Measurements from ENCODE around the gene NOTCH1.

Gene NOTCH1

DNA sequence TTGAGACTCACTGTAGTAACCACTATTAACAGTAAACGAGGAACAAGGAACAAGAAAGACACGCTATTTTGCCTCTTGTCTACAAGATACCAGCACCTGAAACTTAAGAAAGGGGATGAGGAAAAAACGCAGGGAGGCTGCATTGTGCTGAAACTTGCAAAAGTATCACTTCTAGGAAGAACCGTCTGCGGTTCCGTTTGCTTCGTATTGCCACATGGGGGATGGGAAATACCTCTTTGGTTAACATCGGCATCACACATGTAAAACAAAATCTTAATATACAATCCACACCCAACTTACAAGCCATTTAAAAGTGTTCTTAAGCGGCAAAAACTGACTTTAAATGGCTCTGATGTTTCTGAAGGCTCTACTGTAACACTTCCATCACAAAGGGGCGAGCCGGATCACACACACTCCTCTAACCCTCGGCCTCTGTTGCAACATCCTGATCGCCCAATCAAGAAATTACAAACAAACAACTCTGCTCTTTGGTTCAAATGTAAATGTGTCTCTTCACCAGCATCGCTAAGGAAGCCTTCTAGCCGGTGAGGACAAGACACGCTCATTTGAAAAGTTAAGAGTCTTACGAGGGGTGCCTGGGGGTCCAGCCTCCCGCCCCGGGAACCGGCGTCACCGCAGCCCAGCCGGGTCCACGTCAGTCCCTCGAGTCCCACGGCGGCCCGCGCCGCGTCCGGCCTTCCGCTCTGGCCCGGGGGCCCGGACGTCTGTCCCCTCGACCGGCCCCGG is 63.6 kb downstream of the NOTCH1 start:
- DNase-seq: no peak

GRCh38 chr9:136481558-136481957 is 64.3 kb downstream of the NOTCH1 start:
- DNase-seq: no peak

DNA sequence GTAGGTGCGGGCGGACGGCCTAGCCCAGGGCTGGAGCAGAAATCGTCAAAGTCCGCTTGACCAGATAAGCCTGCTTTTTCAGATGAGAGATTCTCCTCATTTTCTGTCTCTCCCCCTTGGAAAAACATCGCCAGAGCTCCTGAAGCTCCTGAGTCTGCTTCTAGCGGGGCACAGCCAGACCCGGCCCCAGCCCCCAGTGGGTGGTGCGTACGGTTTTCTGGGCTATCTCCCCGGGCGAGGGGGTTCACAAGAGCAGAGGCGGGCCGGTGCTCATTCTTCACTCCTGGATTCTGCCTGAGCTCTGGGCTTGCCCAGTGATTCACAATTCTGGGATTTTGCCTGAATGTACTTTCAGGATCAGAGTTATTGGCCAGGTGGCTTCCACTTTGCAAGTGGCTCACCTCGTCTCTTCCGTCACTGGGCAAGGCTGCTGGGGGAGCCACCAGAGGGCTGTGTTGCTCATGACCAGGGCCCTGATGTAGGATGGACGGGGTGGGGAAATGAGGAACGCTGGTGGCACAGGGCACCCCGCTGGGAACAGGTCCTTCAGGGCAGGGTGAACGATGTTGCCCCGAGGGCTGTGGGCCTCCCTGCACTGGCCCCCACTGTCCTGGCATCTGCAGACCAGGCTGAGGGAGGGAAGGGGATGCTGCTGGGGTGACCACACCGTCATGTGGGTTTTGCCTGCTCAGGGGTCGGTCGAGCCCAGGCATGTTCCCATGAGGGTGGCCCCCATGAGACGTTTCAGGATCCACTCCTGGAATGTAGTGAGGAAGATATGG is 69.3 kb downstream of the NOTCH1 start:
- DNase-seq: no peak

GRCh38 chr9:136474974-136475865 is 70.6 kb downstream of the NOTCH1 start:
- DNase-seq: no peak

GRCh38 chr9:136474021-136474640 is 71.7 kb downstream of the NOTCH1 start:
- DNase-seq: no peak

GRCh38 chr9:136473354-136473721 is 72.5 kb downstream of the NOTCH1 start:
- no peak for DNase-seq

GRCh38 chr9:136472640-136473353 is 73.1 kb downstream of the NOTCH1 start:
- DNase-seq: no peak

- DNase-seq: no peak
Observed at GRCh38 chr9:136471802-136472487, 73.9 kb downstream of the NOTCH1 start.

DNA sequence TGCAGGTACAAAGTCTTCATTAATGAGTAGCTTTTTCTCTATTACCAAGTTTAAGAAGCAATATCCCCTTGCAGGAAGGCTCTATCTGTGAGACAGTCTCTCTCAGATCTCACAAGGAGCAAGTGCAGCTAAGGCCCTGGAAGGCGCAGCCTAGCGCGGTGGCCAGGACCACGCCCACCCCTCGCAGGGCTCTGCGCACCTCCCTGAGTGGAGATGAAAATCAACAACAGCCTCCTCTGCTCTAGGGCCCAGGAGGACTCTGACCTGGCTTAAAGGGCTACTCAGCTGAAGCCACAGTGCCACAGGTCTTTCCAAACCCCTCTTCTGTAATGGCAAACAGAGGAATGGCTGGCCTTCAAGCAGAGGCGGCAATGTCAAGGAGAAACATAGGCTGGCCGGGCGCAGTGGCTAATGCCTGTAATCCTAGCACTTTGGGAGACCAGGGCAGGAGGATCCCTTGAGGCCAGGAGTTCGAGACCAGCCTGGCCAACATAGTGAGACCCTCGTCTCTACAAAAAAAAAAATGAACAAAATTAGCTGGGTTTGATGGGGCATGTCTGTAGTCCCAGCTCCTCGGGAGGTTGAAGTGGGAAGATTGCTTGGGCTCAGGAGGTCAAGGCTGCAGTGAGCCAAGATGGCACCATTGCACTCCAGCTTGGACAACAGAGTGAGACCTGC is 74.9 kb downstream of the NOTCH1 start:
- no peak for DNase-seq

- DNase-seq: no peak
Observed at GRCh38 chr9:136470356-136470755, 75.5 kb downstream of the NOTCH1 start.

DNA sequence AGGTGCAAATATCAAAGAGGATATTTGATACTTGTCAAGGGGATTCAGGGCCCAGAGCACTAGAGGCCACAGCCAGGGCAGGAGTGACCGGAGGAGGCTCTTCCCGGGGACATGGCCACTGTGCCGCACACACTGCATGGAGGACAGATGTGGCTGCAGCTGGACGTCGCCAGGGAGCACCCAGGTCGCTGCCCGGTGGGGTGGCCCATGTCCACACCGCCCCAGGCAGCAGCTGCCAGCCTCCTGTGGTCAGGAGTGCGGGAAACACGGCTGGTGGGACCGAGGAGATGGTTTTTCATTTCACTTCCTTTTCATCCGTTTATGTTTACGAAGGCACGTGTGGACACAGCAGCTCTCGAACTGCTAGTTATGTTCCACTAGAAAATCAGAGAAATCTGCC is 78.1 kb downstream of the NOTCH1 start:
- no peak for DNase-seq

- DNase-seq: no peak
Observed at GRCh38 chr9:136466155-136466541, 79.7 kb downstream of the NOTCH1 start.

DNA sequence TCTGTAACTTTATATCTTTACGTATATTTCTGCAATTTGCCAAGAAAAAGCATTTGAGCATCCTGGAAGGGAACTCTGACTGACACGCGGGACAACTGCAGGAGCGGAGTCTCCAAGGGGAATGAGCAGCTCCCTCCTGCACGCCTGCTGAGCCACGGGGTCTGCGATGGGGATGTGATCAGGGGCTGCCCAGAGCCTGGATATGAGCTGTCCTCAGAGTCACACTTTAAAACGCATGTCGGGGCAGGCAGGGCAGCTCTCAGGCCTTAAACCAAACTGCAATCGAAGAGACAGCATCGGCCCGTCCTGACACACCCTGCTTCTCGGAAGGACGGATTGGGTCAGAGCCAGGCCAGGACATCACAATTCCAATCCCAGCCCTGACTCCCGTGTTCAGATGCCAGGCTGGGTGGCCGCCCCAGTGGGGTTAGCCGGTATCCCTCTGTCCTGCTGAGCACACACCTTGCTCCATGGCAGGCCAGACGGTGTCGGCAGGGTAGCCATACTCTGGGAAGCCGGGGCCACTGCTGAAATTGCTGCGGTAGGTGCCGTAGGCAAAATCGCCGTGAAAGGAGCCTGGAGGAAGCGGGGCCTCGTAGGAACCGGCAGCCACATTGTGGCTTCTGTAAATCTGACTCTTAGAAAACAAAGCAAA is 80.2 kb downstream of the NOTCH1 start:
- DNase-seq: no peak

DNA sequence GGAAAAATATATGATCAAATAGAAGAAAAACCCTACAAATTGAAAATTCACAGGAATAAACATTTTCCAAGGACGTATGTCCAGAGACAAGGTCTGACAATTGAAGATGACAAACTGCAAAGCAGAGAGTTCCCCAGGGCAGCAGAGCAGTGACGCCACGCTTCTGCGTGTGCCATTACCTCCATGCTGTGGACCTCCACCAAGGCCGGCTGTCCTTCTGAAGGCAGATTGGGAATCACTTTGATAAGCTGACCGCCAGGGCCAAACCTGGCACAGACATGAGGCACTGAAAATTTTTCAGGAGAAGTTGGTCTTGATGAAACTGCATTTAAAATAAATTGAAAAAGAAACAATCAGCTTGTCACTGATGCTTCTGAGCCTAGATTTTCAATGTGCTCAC is 81.6 kb downstream of the NOTCH1 start:
- DNase-seq: no peak

- DNase-seq: no peak
Observed at GRCh38 chr9:136463578-136463977, 82.3 kb downstream of the NOTCH1 start.

DNA sequence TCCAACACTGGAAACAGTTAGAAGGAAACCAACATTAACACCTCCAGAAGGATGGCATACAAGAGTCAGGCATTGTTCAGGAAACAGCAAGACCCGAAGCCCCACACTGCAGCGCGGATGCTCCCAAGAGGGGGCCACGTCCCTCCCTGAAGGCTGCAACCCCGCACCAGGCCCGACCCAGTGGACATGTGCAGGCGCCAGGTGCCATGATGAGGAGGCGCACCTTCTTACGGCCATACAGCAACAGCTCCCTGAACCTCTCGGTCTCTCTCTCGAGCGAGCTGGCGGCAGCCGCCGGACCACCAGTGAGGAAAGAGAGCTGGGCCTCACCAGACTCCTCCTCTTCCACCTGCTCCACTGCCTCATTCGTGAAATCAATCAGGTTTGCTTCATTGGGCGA is 83.2 kb downstream of the NOTCH1 start:
- no peak for DNase-seq

- DNase-seq: no peak
Observed at GRCh38 chr9:136460772-136461325, 85.0 kb downstream of the NOTCH1 start.

GRCh38 chr9:136459425-136459824 is 86.4 kb downstream of the NOTCH1 start:
- no peak for DNase-seq

DNA sequence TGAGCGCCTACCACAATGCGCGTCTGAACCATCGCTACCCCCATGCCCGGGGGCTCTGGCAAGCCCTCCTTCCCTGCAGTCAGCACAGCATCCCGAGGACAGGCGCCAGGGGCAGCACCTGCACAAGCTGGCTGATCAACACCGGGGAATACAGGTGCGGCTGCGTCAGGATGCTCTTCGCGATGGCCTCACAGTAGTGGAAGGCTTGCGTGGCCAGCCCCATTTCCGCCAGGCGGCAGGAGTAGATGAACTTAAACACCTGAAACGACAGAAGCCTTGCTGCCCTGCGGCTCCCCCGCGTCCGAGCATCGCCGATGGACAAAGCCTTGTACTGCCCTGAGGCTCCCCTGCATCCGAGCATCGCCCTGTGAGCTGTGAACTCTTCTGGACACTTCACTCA is 88.5 kb downstream of the NOTCH1 start:
- DNase-seq: no peak

DNA sequence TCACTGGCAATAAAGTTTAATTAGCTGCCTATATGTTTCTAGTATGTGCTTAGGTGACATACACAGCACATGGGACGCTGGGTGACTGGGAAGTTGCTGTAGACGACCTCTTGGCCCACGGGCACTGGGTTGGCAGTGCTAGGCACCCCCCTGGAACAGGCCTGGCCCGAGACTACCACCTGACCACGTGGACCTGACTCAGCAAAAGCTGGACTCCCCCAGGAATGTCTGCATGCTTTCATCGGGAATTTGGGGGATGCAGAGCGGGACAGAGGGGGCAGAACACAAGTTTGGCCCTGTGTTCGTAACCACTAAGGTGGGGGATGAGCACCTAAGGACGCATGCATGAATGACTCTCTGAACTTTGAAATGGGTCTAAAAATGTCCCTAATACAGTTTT is 89.6 kb downstream of the NOTCH1 start:
- DNase-seq: no peak

All from NCI-H2081 treated with DMSO at 0.1 percent for 48 hours (cell line).